ENCODE measurements around the gene SELENOH.

DNA sequence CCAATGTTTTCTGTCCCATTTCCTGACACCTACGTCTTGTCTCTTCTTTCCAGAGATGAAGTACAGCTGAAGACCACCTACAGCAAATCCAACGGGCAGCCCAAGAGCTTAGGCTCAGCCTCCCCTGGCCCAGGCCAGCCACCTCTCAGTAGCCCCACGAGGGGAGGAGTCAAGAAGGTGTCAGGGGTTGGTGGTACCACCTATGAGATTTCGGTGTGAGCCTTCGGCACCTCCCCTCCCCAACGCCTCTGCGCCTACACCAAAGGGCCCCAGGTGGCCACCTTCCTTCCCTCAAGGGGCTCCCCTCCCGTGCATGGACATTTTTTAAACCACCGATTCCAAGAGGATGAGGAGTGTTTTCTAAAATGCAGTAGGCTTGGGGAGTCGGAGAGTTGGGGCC is 41.5 kb upstream of the SELENOH start:
- TF ChIP-seq CTCF (IDR thresholded peaks at IDR 0.05), result no peak
- TF ChIP-seq POLR2A (IDR thresholded peaks at IDR 0.05), result no peak
